Suprapubic skin (tissue), 3 donors: Measurements from ENCODE around the gene LARP1B.

ENCODE experiments used
- CTCF ChIP-seq, 2 donors: fragments of 200-600 bp in 1 of 2; fragments of 450-650 bp in 1 of 2; sonication (generic) in 1 of 2; IDR thresholded peaks; one replicate each; pipeline ENCODE4 v1.5.1; 2016 to 2019; ENCODE audit warnings: antibody characterized with exemption in 2 of 2, mild to moderate bottlenecking in 1 of 2, moderate library complexity in 1 of 2
- POLR2A ChIP-seq, 2 donors: fragments of 450-650 bp; IDR thresholded peaks; one replicate each; pipeline ENCODE4 v1.6.1; 2017; ENCODE audit warnings: antibody characterized with exemption in 2 of 2, mild to moderate bottlenecking in 2 of 2, moderate library complexity in 2 of 2

- TF ChIP-seq POLR2A (IDR thresholded peaks at IDR 0.05) = no peak
- no peak for TF ChIP-seq CTCF (IDR thresholded peaks at IDR 0.05)
Measured at GRCh38 chr4:128141866-128142265, 80.8 kb downstream of the LARP1B start.
